Naive B cell (primary cell): Measurements from ENCODE around the gene ATP6V0C. TPM values are rescaled to one million over a fixed set of nuclear protein-coding genes. Genes with fewer than 3 reads are reported as not detected.

Experiments used
- ATAC-seq, 2 donors: fragments of 150-1000 bp; cut with Tn5 transposase; 2 replicates each; pipeline ENCODE4 v1.10.0; 2021; ENCODE audit warnings: low read depth in 2 of 2, mild to moderate bottlenecking in 2 of 2, moderate library complexity in 2 of 2
- DNase-seq: peaks from one replicate; pipeline ENCODE4 v3.0.0; 2022
- H3K27ac Mint-ChIP-seq, 6 donors: one replicate each; pipeline ENCODE4 v1.8.0; 2020 to 2022; ENCODE audit warnings: mild to moderate bottlenecking in 6 of 6, mixed read lengths in 6 of 6, moderate library complexity in 5 of 6, inconsistent platforms in 2 of 6
- H3K27me3 Mint-ChIP-seq, 3 donors: one replicate each; pipeline ENCODE4 v1.8.0; 2021 to 2022; ENCODE audit warnings: mixed read lengths in 3 of 3, mild to moderate bottlenecking in 1 of 3
- H3K36me3 Mint-ChIP-seq, 2 donors: one replicate each; pipeline ENCODE4 v1.8.0; 2020 to 2022; ENCODE audit warnings: mixed read lengths in 2 of 2, inconsistent platforms in 1 of 2, mild to moderate bottlenecking in 1 of 2
- H3K4me1 Mint-ChIP-seq, 3 donors: one replicate each; pipeline ENCODE4 v1.8.0; 2020 to 2022; ENCODE audit warnings: mixed read lengths in 3 of 3, inconsistent platforms in 1 of 3, mild to moderate bottlenecking in 1 of 3, moderate library complexity in 1 of 3
- H3K4me3 Mint-ChIP-seq, 8 donors: one replicate each; pipeline ENCODE4 v1.8.0; 2020 to 2022; ENCODE audit warnings: mild to moderate bottlenecking in 8 of 8, mixed read lengths in 8 of 8, moderate library complexity in 8 of 8, inconsistent platforms in 2 of 8
- H3K9me3 Mint-ChIP-seq, 7 donors: one replicate each; pipeline ENCODE4 v1.8.0; 2020 to 2022; ENCODE audit warnings: mixed read lengths in 7 of 7, mild to moderate bottlenecking in 5 of 7, inconsistent platforms in 2 of 7, moderate library complexity in 1 of 7
- polyA plus RNA-seq, 6 donors: library from polyadenylated mRNA; unstranded; fragments of 300-500 nt; fragmentation: Illumina TruSeq; gene quantifications; one replicate each; pipeline ENCODE4 v1.2.3, GENCODE V29; 2021; ENCODE audit warnings: low read depth in 6 of 6

The ATP6V0C gene
- polyA plus RNA-seq, 6 donors from 2014 or later, result 75.4 to 114 (median 98.1) TPM

- Mint-ChIP-seq H3K4me1 (peaks cover 26 to 39% (median 30%) of the 10 kb centered on the region in 3 donors), H3K27me3 (peaks cover 6 to 28% (median 28%) of the 10 kb centered on the region in 3 donors), H3K27ac (peak within 1 kb of the TSS in 2 of 6 donors; percentile 26 to 62), H3K36me3 (no peaks in the 10 kb centered on the region), H3K4me3 (peak within 1 kb of the TSS in 7 of 8 donors; percentile 1 to 82 (median 44)), H3K9me3 (no peaks in the 10 kb centered on the region)
- DNase-seq (no peak), ATAC-seq (no peak)
These were observed 42.6 kb upstream of the ATP6V0C start, which contains the start of gene NTN3 for GRCh38 chr16:2471016-2471652. NTN3 (plus strand) TSS chr16:2471297; CDS start chr16:2471702, 405 bp downstream.

- Mint-ChIP-seq H3K4me1 (peaks cover 26 to 39% (median 38%) of the 10 kb centered on the region in 3 donors), H3K9me3 (no peaks in the 10 kb centered on the region), H3K27me3 (peaks cover 6 to 28% (median 28%) of the 10 kb centered on the region in 3 donors), H3K27ac (no peak overlapping the region), H3K36me3 (no peaks in the 10 kb centered on the region), H3K4me3 (peak overlapping the region in 3 of 8 donors; percentile 22 to 58 (median 39))
- no peak for ATAC-seq
- DNase-seq, result no peak
These were observed 41.9 kb upstream of the ATP6V0C start for GRCh38 chr16:2471653-2472487.

- ATAC-seq (no peak), DNase-seq (no peak)
- Mint-ChIP-seq H3K4me1 (peaks cover 23 to 38% (median 34%) of the 10 kb centered on the region in 3 donors), H3K9me3 (no peaks in the 10 kb centered on the region), H3K27ac (no peak overlapping the region), H3K36me3 (no peaks in the 10 kb centered on the region), H3K27me3 (peaks cover 6 to 28% (median 28%) of the 10 kb centered on the region in 3 donors), H3K4me3 (peak overlapping the region in 4 of 8 donors; percentile 40 to 84 (median 79))
These were observed 41.3 kb upstream of the ATP6V0C start for GRCh38 chr16:2472488-2472864.

GRCh38 chr16:2472885-2473445 is 40.8 kb upstream of the ATP6V0C start:
- Mint-ChIP-seq H3K27me3 (peaks cover 6 to 28% (median 28%) of the 10 kb centered on the region in 3 donors), H3K27ac (peak overlapping the region in 1 of 6 donors; percentile 60), H3K4me1 (peaks cover 28 to 40% (median 38%) of the 10 kb centered on the region in 3 donors), H3K36me3 (no peaks in the 10 kb centered on the region), H3K4me3 (peak overlapping the region; percentile 57 to 90 (median 84)), H3K9me3 (no peaks in the 10 kb centered on the region)
- DNase-seq (no peak), ATAC-seq (no peak)

GRCh38 chr16:2473446-2473926 is 40.3 kb upstream of the ATP6V0C start:
- peaks cover 6 to 24% (median 23%) of the 10 kb centered on the region in 3 donors for H3K27me3 Mint-ChIP-seq
- peaks cover 28 to 44% (median 34%) of the 10 kb centered on the region in 3 donors for H3K4me1 Mint-ChIP-seq
- no peaks in the 10 kb centered on the region for H3K9me3 Mint-ChIP-seq
- no peak for DNase-seq
- peak; percentile 0 to 5 for ATAC-seq
- H3K36me3 Mint-ChIP-seq, result no peaks in the 10 kb centered on the region
- peak overlapping the region; percentile 57 to 90 (median 84) for H3K4me3 Mint-ChIP-seq
- H3K27ac Mint-ChIP-seq, result peak overlapping the region in 1 of 6 donors; percentile 60

GRCh38 chr16:2473999-2474876 is 39.5 kb upstream of the ATP6V0C start:
- ATAC-seq (peak; percentile 74 to 75), DNase-seq (peak; percentile 58)
- Mint-ChIP-seq H3K4me1 (peaks cover 26 to 38% (median 26%) of the 10 kb centered on the region in 3 donors), H3K4me3 (peak overlapping the region; percentile 73 to 89 (median 78)), H3K9me3 (no peaks in the 10 kb centered on the region), H3K27ac (peak overlapping the region in 2 of 6 donors; percentile 57 to 66), H3K27me3 (peaks cover 6 to 22% (median 20%) of the 10 kb centered on the region in 3 donors), H3K36me3 (no peaks in the 10 kb centered on the region)

GRCh38 chr16:2474877-2475412 is 38.8 kb upstream of the ATP6V0C start, which contains the start of gene TBC1D24:
TBC1D24 (plus strand) TSS chr16:2475127; CDS start chr16:2496149, 21,022 bp downstream.
- no peaks in the 10 kb centered on the region for H3K36me3 Mint-ChIP-seq
- peaks cover 19 to 31% (median 21%) of the 10 kb centered on the region in 3 donors for H3K4me1 Mint-ChIP-seq
- ATAC-seq (peak; percentile 63), DNase-seq (peak; percentile 83)
- H3K27me3 Mint-ChIP-seq, result peaks cover under 1 to 15% (median 14%) of the 10 kb centered on the region in 3 donors
- peak within 1 kb of the TSS; percentile 73 to 91 (median 78) for H3K4me3 Mint-ChIP-seq
- H3K27ac Mint-ChIP-seq, result peak within 1 kb of the TSS in 2 of 6 donors; percentile 57 to 66
- no peaks in the 10 kb centered on the region for H3K9me3 Mint-ChIP-seq

- Mint-ChIP-seq H3K36me3 (no peaks in the 10 kb centered on the region), H3K27ac (peak overlapping the region in 3 of 6 donors; percentile 39 to 66 (median 57)), H3K4me3 (peak overlapping the region; percentile 65 to 91 (median 78)), H3K9me3 (no peaks in the 10 kb centered on the region), H3K27me3 (peaks cover 0 to 8% (median 8%) of the 10 kb centered on the region in 3 donors), H3K4me1 (peaks cover 13 to 25% (median 17%) of the 10 kb centered on the region in 3 donors)
- DNase-seq, result no peak
- ATAC-seq, result peak; percentile 15 to 28
These were observed 38.1 kb upstream of the ATP6V0C start for GRCh38 chr16:2475413-2476344.

- DNase-seq (no peak), ATAC-seq (no peak)
- Mint-ChIP-seq H3K4me1 (peaks cover 13 to 25% (median 17%) of the 10 kb centered on the region in 3 donors), H3K36me3 (no peaks in the 10 kb centered on the region), H3K27ac (peak overlapping the region in 2 of 6 donors; percentile 16 to 66), H3K27me3 (peaks cover 0 to 8% (median 8%) of the 10 kb centered on the region in 3 donors), H3K4me3 (peak overlapping the region; percentile 65 to 91 (median 78)), H3K9me3 (no peaks in the 10 kb centered on the region)
These were observed 37.4 kb upstream of the ATP6V0C start for GRCh38 chr16:2476345-2476720.

- Mint-ChIP-seq H3K36me3 (no peaks in the 10 kb centered on the region), H3K27ac (peak overlapping the region in 1 of 6 donors; percentile 56), H3K4me1 (peaks cover 14 to 25% (median 17%) of the 10 kb centered on the region in 3 donors), H3K4me3 (peak overlapping the region; percentile 65 to 91 (median 76)), H3K9me3 (no peaks in the 10 kb centered on the region), H3K27me3 (peaks cover 0 to 8% (median 8%) of the 10 kb centered on the region in 3 donors)
- ATAC-seq (no peak), DNase-seq (no peak)
These were observed 37.0 kb upstream of the ATP6V0C start for GRCh38 chr16:2476741-2477140.

- Mint-ChIP-seq H3K9me3 (no peaks in the 10 kb centered on the region), H3K27ac (no peak overlapping the region), H3K4me1 (peaks cover 20 to 27% (median 20%) of the 10 kb centered on the region in 3 donors)
These were observed 36.4 kb upstream of the ATP6V0C start for GRCh38 chr16:2477327-2477726.

More at GRCh38 chr16:2477327-2477726, 36.4 kb upstream of the ATP6V0C start:
- no peak for DNase-seq
- ATAC-seq, result no peak
- H3K36me3 Mint-ChIP-seq, result no peaks in the 10 kb centered on the region
- H3K27me3 Mint-ChIP-seq, result peaks cover 0 to 8% (median 8%) of the 10 kb centered on the region in 3 donors
- peak overlapping the region in 3 of 8 donors; percentile 6 to 79 (median 28) for H3K4me3 Mint-ChIP-seq
